NCI-H1694 treated with DMSO at 0.1 percent for 48 hours (cell line): ENCODE data around the gene IL17REL.

Experiments used
- DNase-seq: peaks from one replicate; lab custom pipeline; 2025; lab: John Stamatoyannopoulos, UW

The IL17REL gene

GRCh38 chr22:49966774-49967705 lies 45.5 kb downstream of the IL17REL start:
- no peak for DNase-seq

DNA sequence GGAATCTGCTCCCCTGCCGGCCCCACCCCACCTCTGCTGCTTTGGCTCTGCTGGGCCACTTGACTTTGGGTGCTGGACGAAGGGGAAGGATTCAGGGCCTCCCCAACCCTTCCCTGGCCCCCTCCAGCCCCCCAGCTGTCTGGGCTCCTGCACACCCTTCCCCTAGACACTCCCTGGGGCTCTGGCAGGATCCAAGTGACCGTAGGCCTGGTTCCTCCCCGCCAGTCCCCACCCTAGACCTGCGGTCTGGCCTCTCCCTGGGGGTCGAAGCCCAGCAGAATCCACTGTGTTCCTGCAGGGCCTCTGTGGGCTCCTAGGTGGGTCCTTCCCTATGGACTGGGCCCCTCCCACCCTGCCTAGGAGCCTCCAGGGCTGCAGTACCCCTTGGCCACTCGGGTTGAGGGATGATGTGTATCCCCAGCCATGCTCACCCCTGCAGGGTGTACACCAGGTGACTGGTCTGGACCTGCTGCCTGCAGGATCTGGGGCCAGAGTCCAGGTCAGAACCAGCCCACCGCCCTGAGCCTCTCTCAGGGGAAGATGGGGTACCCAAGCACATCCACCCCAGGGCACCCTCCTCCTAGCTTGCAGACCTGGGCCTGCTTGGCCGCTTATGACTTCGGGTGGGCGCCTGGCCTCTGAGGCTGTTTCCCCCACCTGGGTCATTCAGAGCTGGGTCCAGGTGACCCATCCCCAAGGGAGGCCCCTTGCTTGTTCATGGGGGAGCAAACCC lies 46.4 kb downstream of the IL17REL start:
- DNase-seq = no peak

GRCh38 chr22:49965091-49966040 lies 47.2 kb downstream of the IL17REL start:
- DNase-seq = no peak

DNA sequence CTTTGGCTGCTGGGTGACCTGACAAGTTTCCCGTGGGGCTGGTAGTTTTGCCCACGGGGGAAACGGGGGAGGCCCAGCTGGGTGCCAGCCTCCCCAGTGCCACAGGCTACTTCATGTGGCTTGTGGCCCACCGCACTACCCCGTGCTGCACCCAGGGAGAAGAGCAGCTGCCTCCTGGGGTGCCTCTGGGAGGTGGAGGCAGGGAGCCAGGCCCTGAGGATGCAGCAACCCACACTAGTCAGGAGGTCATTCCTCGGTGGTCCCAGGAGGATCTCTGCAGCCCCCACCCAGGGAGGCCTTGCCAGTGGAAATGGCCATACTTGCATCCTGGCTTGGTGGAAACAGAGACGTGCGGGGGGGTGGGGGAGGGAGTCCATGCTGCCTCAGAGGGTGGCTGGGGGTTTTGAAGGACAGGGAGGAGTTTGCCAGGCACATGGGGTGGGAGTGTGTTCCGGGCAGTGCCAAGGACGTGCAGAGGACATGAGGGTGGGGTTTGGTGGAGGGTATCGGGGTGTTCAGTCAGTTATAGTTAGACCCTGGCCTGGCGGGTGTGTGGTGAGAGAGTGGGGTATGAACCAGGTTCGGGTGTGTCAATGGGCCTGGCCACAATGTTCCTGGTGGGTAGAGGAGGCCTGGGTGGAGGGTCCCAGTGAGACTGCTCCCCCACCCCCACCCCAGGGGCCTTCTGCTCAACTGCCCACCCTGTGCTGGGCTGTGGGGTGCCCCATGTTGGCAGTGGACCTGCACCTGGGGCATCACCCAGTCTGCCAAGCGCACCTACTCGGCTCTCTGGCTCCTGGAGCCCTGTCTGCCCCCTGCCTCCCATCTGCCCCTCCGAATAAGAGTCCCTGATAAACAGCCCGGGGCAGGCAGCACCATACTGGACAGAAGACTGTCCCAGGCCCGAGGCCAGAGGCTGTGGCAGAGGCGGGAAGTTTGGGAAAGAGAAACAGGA lies 48.2 kb downstream of the IL17REL start:
- no peak for DNase-seq

DNA sequence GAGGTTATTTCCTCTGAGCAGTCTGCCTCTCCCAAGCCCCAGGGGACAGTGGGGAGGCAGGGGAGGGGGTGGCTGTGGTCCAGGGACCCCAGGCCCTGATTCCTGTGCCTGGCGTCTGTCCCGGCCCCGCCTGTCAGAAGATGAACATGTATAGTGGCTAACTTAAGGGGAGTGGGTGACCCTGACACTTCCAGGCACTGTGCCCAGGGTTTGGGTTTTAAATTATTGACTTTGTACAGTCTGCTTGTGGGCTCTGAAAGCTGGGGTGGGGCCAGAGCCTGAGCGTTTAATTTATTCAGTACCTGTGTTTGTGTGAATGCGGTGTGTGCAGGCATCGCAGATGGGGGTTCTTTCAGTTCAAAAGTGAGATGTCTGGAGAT lies 48.9 kb downstream of the IL17REL start:
- DNase-seq = no peak

- DNase-seq = no peak
Observed at GRCh38 chr22:49962751-49963646, 49.6 kb downstream of the IL17REL start.

- DNase-seq = peak; percentile 31
Observed at GRCh38 chr22:49962012-49962750, 50.4 kb downstream of the IL17REL start.

- DNase-seq = no peak
Observed at GRCh38 chr22:49961601-49962011, 51.0 kb downstream of the IL17REL start.

GRCh38 chr22:49961005-49961600 lies 51.5 kb downstream of the IL17REL start:
- no peak for DNase-seq

DNA sequence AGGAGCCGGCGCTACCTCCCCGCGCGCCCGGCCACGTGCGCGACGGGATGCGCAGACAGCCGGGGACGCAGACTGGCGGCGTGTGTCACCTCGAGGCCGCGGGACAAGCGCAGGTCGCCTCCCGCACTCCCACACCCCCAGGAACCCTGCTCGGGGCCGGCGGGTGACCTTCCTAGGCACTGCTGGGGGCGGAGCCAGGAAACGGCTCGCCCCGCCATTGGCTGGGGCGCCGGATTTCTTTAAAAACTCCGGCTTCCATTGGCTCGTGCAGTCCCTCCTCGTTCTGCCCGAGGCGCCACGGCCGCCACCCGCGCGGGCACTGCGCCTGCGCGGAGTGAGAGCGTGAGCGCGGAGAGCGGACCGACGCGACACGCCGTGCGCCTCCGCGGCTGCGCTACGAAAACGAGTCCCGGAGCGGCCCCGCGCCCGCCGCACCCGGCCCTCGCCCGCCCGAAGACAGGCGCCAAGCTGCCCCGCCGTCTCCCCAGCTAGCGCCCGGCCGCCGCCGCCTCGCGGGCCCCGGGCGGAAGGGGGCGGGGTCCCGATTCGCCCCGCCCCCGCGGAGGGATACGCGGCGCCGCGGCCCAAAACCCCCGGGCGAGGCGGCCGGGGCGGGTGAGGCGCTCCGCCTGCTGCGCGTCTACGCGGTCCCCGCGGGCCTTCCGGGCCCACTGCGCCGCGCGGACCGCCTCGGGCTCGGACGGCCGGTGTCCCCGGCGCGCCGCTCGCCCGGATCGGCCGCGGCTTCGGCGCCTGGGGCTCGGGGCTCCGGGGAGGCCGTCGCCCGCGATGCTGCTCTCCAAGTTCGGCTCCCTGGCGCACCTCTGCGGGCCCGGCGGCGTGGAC lies 52.2 kb downstream of the IL17REL start, which contains the start of gene PIM3:
Gene PIM3, plus strand, starts transcription at position 614 of the 846 bp plus-strand sequence. Its CDS starts 176 bp downstream, at position 790.
- DNase-seq = peak; percentile 96

- no peak for DNase-seq
Observed at GRCh38 chr22:49959782-49960158, 52.8 kb downstream of the IL17REL start.

DNA sequence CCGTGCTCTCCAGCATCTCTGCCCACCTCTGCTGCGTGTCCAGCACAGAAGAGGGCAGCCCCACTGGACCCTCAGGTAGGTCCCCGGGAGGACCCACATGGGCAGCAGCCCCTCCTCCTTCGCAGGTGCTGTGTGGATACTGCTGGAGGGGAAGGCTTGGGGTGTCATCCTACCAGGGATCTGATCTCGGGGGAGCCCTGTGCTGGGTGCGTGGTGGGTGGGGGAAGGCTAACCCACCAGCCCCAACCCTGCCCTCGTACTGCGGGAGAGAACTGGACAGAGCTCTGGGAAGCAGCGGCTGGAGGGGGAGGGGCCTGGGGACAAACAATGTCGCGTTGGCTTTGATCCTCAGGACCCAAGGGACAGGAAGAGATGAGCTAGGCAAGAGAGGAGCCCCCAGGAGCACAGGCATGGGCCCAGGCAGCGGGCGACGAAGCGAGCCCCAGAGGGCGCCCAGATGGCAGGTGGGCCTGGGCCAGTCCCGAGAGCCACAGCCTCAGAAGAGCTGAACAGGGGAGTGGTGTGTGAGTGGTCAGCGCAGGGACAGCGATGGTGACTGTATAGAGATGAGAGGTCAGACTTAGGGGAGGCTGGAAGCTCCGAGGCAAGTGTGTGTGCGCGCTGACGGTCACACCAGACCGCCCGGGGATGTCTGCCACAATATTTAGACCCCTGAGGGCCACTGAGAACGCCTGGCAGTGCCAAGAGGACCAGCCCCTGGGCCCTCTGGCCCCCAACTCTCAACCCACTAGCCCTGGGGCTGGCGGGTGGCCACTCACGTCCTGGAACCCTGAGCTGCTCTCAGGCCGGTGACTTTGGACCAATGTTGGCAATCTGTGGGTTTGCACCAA lies 53.4 kb downstream of the IL17REL start:
- DNase-seq = no peak

DNA sequence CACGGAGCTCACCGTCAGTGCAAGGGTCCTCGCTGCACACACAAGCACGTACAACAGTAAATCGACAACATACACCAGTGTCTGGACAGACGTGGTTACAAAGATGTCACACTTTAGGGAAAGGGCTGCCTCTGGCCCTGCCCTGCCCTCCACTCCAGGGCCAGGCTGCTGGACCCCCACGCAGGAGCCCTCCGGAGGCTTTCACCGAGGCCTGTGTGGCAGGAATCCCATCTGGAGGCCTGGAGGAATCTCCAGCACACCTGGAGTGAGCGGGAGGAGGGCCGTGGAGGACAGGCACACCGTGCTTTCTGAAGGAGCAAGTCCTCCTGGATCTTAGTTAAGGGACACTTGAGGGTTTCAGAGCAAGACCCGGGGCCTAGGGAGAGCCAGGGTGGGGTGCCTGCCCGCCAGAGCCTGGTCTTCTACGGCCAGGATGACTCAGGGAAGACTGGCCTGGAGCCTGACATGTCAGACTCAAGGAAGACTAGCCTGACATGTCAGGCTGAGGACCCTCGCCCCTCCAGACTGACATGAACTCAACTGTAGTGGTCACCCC lies 54.1 kb downstream of the IL17REL start:
- no peak for DNase-seq

- no peak for DNase-seq
Observed at GRCh38 chr22:49957826-49958365, 54.7 kb downstream of the IL17REL start.

- DNase-seq = no peak
Observed at GRCh38 chr22:49956914-49957825, 55.4 kb downstream of the IL17REL start.
